WTC11 (cell line): ENCODE results near the gene KLC4.

ENCODE experiments used
- CREM ChIP-seq: sonication (generic); formaldehyde crosslinking; IDR thresholded peaks from 2 replicates; pipeline ENCODE4 v1.8.1; 2022; ENCODE audit warnings: mild to moderate bottlenecking, missing genetic modification reagents, moderate library complexity
- GTF2I ChIP-seq: fragments of 250-450 bp; sonication (Bioruptor Pico); conservative IDR thresholded peaks from 2 replicates; pipeline ENCODE4 v1.4.0; 2021; ENCODE audit warnings: mild to moderate bottlenecking
- NR3C1 ChIP-seq: sonication (generic); formaldehyde crosslinking; conservative IDR thresholded peaks from 2 replicates; pipeline ENCODE4 v1.8.1; 2023; ENCODE audit warnings: low read depth, mild to moderate bottlenecking, missing genetic modification reagents
- RORB ChIP-seq: fragments of 250-450 bp; sonication (Bioruptor Pico); IDR thresholded peaks from 2 replicates; pipeline ENCODE4 v1.9.0; 2021; ENCODE audit warnings: mild to moderate bottlenecking
- TF ChIP-seq, protein P1 (sequence below): fragments of 200-600 bp; IDR thresholded peaks from 2 replicates; pipeline ENCODE4 v1.8.0; 2022; ENCODE audit warnings: antibody characterized with exemption

DNA sequence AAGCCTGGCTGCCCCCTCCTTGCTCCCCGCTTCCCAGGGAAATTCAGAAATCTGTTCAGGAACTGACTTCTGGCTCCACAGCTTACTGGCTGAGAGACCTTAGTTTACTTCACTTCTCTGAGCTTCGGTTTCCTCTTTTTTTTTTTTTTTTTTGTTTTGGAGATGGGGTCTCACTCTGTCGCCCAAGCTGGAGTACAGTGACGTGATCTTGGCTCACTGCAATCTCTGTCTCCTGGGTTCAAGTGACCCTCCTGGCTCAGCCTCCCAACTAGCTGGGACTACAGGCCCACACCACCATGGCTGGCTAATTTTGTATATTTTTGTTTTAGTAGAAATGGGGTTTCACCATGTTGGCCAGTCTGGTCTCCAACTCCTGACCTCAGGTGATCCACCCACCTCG is 31.6 kb downstream of the KLC4 start:
- TF ChIP-seq CREM (CRISPR knock-in tag) (no peak), GTF2I (CRISPR knock-in tag) (no peak), RORB (CRISPR knock-in tag) (no peak), NR3C1 (no peak)
- TF ChIP-seq, protein P1, sequence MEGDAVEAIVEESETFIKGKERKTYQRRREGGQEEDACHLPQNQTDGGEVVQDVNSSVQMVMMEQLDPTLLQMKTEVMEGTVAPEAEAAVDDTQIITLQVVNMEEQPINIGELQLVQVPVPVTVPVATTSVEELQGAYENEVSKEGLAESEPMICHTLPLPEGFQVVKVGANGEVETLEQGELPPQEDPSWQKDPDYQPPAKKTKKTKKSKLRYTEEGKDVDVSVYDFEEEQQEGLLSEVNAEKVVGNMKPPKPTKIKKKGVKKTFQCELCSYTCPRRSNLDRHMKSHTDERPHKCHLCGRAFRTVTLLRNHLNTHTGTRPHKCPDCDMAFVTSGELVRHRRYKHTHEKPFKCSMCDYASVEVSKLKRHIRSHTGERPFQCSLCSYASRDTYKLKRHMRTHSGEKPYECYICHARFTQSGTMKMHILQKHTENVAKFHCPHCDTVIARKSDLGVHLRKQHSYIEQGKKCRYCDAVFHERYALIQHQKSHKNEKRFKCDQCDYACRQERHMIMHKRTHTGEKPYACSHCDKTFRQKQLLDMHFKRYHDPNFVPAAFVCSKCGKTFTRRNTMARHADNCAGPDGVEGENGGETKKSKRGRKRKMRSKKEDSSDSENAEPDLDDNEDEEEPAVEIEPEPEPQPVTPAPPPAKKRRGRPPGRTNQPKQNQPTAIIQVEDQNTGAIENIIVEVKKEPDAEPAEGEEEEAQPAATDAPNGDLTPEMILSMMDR = no peak
